Gastroesophageal sphincter (tissue), 4 donors: ENCODE results near the gene RIOK3. TPM values are rescaled to one million over a fixed set of nuclear protein-coding genes. Genes with fewer than 3 reads are reported as not detected.

ENCODE experiments used
- ATAC-seq: fragments of 150-250 bp; one replicate; pipeline ENCODE4 v1.9.1; 2016; ENCODE audit warnings: mild to moderate bottlenecking, moderate library complexity
- H3K27ac ChIP-seq, 4 donors: fragments of 200-600 bp; sonication (generic) in 3 of 4; 1 replicate in 3 of 4; 2 replicates in 1 of 4; pipeline ENCODE4 v1.5.1; 2016 to 2019
- H3K27me3 ChIP-seq: fragments of 200-600 bp; sonication (generic); one replicate; pipeline ENCODE4 v1.5.1; 2019
- H3K36me3 ChIP-seq, 2 donors: fragments of 200-600 bp; sonication (generic); one replicate each; pipeline ENCODE4 v1.5.1; 2019; ENCODE audit warnings: control low read depth in 1 of 2
- H3K4me1 ChIP-seq, 3 donors: fragments of 200-600 bp; sonication (generic); 1 replicate in 2 of 3; 2 replicates in 1 of 3; pipeline ENCODE4 v1.5.1; 2016 to 2019; ENCODE audit warnings: control low read depth in 2 of 3
- H3K4me3 ChIP-seq, 2 donors: fragments of 200-600 bp; sonication (generic); one replicate each; pipeline ENCODE4 v1.5.1; 2019; ENCODE audit warnings: mild to moderate bottlenecking in 1 of 2, moderate library complexity in 1 of 2
- H3K9me3 ChIP-seq, 3 donors: fragments of 200-600 bp; sonication (generic); one replicate each; pipeline ENCODE4 v1.5.1; 2017 to 2019; ENCODE audit warnings: control low read depth in 2 of 3
- EP300 ChIP-seq: sonication (generic); formaldehyde crosslinking; IDR thresholded peaks from one replicate; pipeline ENCODE4 v1.6.1; 2017; ENCODE audit warnings: antibody characterized with exemption, mild to moderate bottlenecking
- POLR2A ChIP-seq, 2 donors: fragments of 450-650 bp; IDR thresholded peaks; one replicate each; pipeline ENCODE4 v1.6.1; 2017; ENCODE audit warnings: antibody characterized with exemption in 2 of 2, mild to moderate bottlenecking in 2 of 2, moderate library complexity in 1 of 2
- POLR2AphosphoS5 ChIP-seq: sonication (generic); formaldehyde crosslinking; IDR thresholded peaks from one replicate; pipeline ENCODE4 v1.6.1; 2017; ENCODE audit warnings: antibody characterized with exemption
- WGBS, 2 donors: methylation state at CpG; one replicate each; pipeline ENCODE4 v1.1.5; 2018; ENCODE audit warnings: low coverage in 1 of 2; 5-methylcytosine and 5-hydroxymethylcytosine counted together
- total RNA-seq, 4 donors: library from RNA; depleted of rRNA; stranded (reverse); fragments of >200 nt; gene quantifications; one replicate each; pipeline ENCODE4 v1.1.0, GENCODE V29; 2016
- TF ChIP-seq, protein P1 (sequence below), 4 experiments: fragments of 200-600 bp in 2 of 4; fragments of 450-650 bp in 2 of 4; sonication (generic) in 1 of 4; IDR thresholded peaks; one replicate each; pipeline ENCODE4 v1.5.1; 2017 to 2019; ENCODE audit warnings: antibody characterized with exemption in 4 of 4, mild to moderate bottlenecking in 2 of 4, moderate library complexity in 2 of 4

Gene RIOK3
- total RNA-seq, 4 donors from 2014 or later: 30.8 to 84.1 (median 51.3) TPM

DNA sequence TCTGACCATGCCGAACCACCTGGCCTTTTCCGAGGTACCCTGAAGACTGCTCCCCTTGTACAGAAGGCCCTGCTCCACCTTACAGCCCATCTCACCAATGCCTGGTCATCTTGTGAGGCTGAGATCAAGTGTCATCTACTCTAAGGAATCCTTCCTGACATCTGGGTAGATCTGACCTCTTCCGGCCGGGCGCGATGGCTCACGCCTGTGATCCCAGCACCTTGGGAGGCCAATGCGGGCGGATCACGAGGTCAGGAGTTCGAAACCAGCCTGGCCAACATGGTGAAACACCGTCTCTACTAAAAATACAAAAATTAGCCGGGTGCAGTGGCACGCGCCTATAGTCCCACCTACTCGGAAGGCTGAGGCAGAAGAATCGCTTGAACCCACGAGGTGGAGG is 2.1 kb upstream of the RIOK3 start:
- 91 to 100% methylated on average over 5 to 10 of the region's 18 CpGs for WGBS, 2 donors
- no peak overlapping the region for H3K27ac ChIP-seq
- no peak for ATAC-seq

DNA sequence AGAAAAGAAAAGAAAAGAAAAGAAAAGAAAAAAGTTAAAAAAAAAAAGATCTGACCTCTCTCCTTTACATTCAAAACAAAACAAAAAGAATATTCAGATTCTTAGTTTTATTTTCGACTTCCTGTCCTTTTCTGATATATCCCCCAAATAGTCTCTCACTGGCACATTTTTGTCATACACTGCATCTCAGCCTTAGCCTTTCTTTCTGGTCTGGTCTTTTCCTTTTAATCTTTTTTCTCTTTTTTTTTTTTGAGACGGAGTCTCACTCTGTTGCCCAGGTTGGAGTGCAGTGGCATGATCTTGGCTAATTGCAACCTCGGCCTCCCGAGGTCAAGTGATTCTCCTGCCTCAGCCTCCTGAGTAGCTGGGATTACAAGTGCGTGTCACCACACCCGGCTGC is 1.6 kb upstream of the RIOK3 start:
- no peaks in the 10 kb centered on the region for H3K9me3 ChIP-seq
- peaks cover 0 to 7% of the 10 kb centered on the region in 2 donors for H3K36me3 ChIP-seq
- WGBS, 2 donors: 78 to 92% methylated on average over 2 to 4 of the region's 6 CpGs
- ATAC-seq: no peak
- TF ChIP-seq POLR2AphosphoS5 (no peak), POLR2A (IDR thresholded peaks at IDR 0.05) (no peak), EP300 (no peak)
- TF ChIP-seq, protein P1, sequence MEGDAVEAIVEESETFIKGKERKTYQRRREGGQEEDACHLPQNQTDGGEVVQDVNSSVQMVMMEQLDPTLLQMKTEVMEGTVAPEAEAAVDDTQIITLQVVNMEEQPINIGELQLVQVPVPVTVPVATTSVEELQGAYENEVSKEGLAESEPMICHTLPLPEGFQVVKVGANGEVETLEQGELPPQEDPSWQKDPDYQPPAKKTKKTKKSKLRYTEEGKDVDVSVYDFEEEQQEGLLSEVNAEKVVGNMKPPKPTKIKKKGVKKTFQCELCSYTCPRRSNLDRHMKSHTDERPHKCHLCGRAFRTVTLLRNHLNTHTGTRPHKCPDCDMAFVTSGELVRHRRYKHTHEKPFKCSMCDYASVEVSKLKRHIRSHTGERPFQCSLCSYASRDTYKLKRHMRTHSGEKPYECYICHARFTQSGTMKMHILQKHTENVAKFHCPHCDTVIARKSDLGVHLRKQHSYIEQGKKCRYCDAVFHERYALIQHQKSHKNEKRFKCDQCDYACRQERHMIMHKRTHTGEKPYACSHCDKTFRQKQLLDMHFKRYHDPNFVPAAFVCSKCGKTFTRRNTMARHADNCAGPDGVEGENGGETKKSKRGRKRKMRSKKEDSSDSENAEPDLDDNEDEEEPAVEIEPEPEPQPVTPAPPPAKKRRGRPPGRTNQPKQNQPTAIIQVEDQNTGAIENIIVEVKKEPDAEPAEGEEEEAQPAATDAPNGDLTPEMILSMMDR (IDR thresholded peaks at IDR 0.05): no peak
- H3K27ac ChIP-seq: peak overlapping the region in 2 of 4 donors; percentile 89 to 95
- H3K27me3 ChIP-seq: no peaks in the 10 kb centered on the region
- H3K4me1 ChIP-seq: peaks cover 6 to 38% (median 16%) of the 10 kb centered on the region in 3 donors
- no peak overlapping the region for H3K4me3 ChIP-seq

More for the DNA sequence above, 2.1 kb upstream of the RIOK3 start:
- no peak overlapping the region for H3K4me3 ChIP-seq
- H3K36me3 ChIP-seq: peaks cover 0 to 7% of the 10 kb centered on the region in 2 donors
- no peaks in the 10 kb centered on the region for H3K27me3 ChIP-seq
- H3K9me3 ChIP-seq: no peaks in the 10 kb centered on the region
- TF ChIP-seq POLR2AphosphoS5 (no peak), EP300 (no peak), POLR2A (IDR thresholded peaks at IDR 0.05) (no peak)
- TF ChIP-seq, protein P1 (IDR thresholded peaks at IDR 0.05): no peak
- peaks cover 6 to 33% (median 15%) of the 10 kb centered on the region in 3 donors for H3K4me1 ChIP-seq

DNA sequence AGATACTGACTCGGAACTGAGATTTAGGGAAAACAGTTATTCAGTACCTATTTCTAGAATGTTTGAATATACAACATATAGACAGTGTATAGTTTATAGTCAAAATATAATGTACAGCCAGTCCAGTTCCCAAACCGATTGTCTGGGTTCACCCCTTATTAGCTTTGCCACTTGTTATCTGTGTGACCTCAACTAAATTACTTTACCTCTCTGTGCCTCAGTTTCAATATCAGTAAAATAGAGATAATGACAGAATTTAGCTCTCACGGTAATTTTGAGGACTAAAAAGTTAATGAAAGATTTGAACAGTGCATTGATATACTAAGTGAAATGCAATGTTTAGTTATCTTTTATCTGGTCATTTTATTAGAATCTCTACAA is 750 bp upstream of the RIOK3 start:
- peak overlapping the region; percentile 83 to 97 for H3K4me3 ChIP-seq
- peaks cover 6 to 46% (median 22%) of the 10 kb centered on the region in 3 donors for H3K4me1 ChIP-seq
- H3K27ac ChIP-seq: peak overlapping the region; percentile 78 to 95 (median 92)
- H3K36me3 ChIP-seq: peaks cover 0 to 7% of the 10 kb centered on the region in 2 donors
- H3K9me3 ChIP-seq: no peaks in the 10 kb centered on the region
- no peaks in the 10 kb centered on the region for H3K27me3 ChIP-seq
- 36 to 83% methylated on average over 3 of the region's 3 CpGs for whole genome bisulfite sequencing, 2 donors
- TF ChIP-seq, protein P1 (IDR thresholded peaks at IDR 0.05): no peak
- TF ChIP-seq POLR2A (IDR thresholded peaks at IDR 0.05): no peak
- no peak for TF ChIP-seq POLR2AphosphoS5
- no peak for TF ChIP-seq EP300
- no peak for ATAC-seq

DNA sequence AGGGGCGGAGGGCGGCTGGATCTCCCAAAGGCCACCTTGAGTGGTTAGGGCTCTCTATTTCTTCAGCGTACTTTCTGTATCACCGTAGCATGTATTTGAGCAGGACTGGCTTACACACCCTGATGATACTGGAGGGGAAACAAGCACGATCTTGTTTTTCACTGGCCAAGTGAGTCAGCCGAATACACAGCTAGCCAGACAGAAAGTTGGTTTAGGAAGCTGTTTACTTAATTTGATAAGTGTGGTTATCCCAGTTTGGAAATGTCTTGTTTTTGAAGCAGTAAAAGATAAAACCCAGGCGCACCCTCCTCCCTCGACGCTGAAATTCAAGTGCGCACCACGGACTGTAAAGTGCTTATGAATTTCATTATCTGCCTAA is 582 bp downstream of the RIOK3 start:
- peak; percentile 29 for ATAC-seq
- 2 to 10% methylated on average over 5 to 8 of the region's 11 CpGs for WGBS, 2 donors
- Histone ChIP-seq H3K4me1 (peaks cover 13 to 59% (median 27%) of the 10 kb centered on the region in 3 donors), H3K27ac (peak overlapping the region; percentile 89 to 95 (median 94)), H3K36me3 (peaks cover 0 to 7% of the 10 kb centered on the region in 2 donors), H3K27me3 (no peaks in the 10 kb centered on the region), H3K9me3 (no peaks in the 10 kb centered on the region), H3K4me3 (peak overlapping the region; percentile 83 to 97)
- TF ChIP-seq EP300 (no peak), POLR2AphosphoS5 (peak; percentile 29)

DNA sequence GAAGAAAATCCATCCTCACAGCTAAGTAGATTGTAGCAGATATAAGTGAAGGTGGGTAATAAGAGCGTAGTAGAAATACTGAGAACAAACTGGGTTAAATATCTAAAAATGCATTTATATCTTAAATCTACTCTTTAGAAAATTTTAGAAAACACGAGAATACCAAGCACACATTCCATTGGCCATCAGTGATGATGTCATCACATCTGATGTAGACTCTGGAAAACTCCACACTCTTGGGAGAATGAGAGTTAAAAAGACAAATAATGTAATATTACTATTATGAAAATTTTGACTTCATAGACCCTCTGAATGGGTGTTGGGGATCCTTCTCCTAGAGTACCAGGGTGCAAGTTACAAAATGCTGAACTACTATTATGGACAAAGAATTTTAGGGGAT is 3.7 kb downstream of the RIOK3 start:
- Histone ChIP-seq H3K27me3 (no peaks in the 10 kb centered on the region), H3K27ac (no peak overlapping the region), H3K36me3 (peaks cover 0 to 7% of the 10 kb centered on the region in 2 donors), H3K4me3 (no peak overlapping the region), H3K4me1 (peaks cover 20 to 89% (median 41%) of the 10 kb centered on the region in 3 donors), H3K9me3 (no peaks in the 10 kb centered on the region)
- no peak for ATAC-seq
- WGBS, 2 donors: 86 to 89% methylated on average over 2 of the region's 2 CpGs
- TF ChIP-seq, protein P1 (IDR thresholded peaks at IDR 0.05): no peak
- TF ChIP-seq POLR2AphosphoS5: no peak
- no peak for TF ChIP-seq EP300
- TF ChIP-seq POLR2A (IDR thresholded peaks at IDR 0.05): no peak
